ENCODE data around the gene STOML3.

STOML3 gene

DNA sequence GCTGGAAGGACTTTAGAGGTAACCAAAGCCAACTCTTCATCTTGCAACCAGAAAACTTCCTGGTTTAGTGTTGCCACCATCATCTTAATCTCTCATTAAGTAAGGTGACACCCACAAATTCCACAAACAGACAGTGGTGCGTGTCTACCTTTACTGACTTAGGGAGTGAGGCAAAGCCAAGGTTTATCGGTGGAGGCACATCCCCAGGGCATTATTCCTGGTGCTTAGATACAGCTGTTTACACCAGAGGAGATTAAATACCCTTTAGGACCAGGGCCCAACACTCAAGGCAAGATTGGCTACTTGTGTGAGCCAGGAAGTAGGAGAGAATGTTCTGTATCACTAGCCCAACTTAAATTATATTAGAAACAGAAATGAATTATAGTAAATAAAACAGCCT lies 9.5 kb downstream of the STOML3 start:
- no peak for DNase-seq (ENCODE audit: low read depth in 2 of 2)

- DNase-seq (ENCODE audit: low read depth in 2 of 2), result no peak
These were observed 9.9 kb downstream of the STOML3 start for GRCh38 chr13:38980750-38981078.

DNA sequence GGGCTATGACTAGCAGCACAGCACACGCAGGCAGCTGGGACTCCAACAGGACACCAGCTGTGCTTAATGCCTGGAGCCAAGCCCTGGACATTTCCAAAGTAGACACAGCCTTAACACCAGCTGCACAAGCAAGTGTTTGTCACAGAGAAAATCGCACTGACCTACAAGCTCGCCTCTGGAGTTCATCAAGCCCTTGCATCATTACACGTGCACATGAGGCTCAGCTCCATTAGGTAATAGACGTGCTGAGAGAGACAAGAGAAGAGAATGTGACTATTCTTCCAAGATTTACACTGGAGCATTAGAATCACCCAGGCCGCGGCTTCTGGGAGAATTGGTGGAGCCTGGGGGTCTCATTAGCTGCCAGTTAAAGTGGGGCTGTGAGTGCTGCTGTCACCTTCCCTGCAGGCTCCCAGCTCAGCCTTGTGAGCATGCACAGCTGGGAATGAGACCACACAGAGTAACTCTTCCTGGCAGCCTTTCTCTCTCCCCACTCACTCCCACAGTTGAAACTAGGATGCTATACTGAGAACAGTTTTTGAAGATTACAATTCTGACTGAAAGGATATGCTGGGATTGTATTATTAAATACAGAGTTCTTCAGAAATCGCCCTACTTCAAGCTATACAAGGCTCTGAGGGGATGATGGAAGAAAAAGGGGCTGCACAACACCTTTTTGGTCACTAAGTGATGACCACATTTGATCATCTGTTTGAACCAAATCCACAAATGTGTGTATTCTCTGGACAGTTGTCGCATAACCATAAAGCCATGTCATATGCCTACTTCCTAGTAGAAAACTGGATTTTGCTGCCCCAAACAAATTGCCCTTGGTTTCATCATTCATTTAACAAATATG lies 10.5 kb downstream of the STOML3 start:
- DNase-seq (ENCODE audit: low read depth in 2 of 2), result no peak

- DNase-seq (ENCODE audit: low read depth in 2 of 2), result no peak
These were observed 20.1 kb downstream of the STOML3 start for GRCh38 chr13:38970380-38971051.

DNA sequence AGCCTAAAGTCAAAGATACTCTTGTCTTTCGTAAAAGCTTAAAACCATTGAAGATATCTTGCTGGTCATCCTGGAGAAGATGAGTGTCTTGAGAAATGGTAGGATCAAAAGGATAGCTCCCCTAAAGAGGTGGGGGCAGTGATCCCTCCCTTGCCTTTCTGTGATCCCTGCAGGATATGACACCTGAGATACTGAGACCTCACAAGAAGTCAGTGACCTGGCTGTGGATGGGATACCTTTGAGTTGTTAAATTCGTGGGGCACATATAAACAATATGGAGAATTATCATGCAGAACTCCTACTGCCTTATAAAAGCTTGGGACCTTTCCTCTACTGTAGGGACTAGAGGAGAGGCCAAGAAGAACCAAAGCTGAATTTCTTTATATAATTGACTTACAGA lies 21.4 kb downstream of the STOML3 start:
- no peak for DNase-seq (ENCODE audit: low read depth in 2 of 2)

DNA sequence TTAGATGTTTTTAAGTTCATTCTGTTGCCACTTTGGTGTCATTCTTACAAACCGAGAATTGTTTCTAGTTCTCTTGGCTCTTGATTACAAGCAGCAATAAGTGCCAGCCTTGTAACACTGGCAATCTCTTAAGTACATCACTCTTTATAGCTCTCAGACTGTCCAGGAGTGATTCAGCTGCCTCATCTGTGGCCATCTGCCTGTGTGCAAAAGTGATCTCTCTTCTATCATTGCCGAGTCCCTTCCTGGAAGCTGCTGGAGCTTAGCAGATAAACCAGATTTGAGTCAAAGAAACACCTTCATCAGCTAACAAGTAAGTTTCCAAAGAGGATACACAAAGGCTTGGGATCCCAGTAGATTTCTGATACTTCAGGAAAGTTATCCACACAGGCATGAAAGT lies 23.2 kb downstream of the STOML3 start:
- no peak for DNase-seq (ENCODE audit: low read depth in 2 of 2)

DNA sequence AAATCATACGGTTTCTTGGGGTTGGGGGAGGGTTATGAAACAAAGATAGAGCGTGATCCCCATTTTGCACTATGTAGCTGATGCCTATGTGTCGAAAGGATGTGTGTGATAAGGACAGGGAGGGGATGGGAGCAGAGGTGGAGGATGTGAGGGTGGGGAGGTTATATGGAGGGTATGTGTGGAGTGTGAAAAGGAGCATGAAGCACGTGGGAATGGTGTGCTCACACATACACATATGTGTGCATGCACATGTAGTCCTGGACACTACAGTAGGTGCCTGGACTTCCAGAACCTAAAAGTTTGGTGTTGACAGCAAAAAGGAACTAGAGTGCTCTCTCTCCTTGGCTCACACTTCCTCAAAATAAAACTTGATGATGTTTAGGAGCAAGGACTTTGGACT lies 25.4 kb downstream of the STOML3 start:
- DNase-seq (ENCODE audit: low read depth in 2 of 2), result no peak

DNA sequence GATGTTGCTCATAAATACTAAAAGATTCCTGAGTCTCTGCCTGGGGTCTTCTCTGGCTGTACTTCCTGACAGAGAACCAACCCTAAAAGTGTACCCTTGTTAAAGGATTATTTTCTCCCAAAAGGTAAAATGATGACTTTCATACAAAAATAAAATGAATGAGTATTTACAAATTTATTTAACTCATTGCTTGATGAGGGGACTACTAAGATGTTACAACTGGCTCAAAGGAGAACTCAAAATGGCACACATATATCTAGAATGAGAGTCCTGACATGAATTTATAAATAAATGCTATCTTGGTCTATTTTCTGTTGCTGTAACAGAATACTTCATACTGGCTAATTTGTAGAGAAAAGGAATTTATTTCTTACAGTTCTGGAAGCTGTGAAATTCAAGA lies 30.5 kb downstream of the STOML3 start:
- no peak for DNase-seq (ENCODE audit: low read depth in 2 of 2)

DNA sequence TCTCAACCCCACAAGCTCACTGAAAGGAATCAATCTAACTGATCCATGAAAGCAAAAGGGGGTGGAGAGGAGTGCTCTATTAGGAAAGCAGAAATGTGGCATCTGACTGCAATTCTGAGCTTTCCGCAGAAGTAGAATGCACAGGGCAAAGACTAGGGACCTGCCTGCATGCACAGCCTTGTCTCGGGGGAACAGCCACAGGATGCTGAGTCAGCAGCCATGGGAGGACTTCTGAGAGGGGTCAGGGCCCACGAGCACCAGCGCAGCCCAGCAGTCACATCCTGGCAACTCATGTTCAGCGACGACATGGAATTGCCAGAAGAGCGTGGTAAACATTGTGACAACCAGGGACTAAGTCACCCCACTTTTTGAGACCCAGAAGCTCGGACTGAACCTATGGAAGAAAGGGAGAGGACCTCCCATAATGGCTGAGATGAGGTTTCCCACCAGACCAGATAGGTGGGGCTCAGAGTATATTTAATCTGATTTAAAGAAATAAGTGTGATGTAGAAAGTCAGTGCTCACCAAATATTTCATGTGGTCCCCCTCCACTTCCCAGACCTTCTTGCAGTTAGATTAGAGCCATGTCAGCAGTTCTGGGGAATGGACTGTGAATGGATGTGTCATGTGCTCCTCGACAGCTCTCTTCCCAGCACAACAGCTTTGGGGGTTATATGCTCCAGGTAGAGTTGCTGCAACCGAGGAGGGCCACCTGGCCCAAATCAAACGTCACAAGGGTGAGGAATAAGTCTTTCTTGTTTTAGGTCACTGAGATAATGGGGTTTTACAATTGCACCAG lies 32.6 kb downstream of the STOML3 start:
- DNase-seq (ENCODE audit: low read depth in 2 of 2), result no peak

DNA sequence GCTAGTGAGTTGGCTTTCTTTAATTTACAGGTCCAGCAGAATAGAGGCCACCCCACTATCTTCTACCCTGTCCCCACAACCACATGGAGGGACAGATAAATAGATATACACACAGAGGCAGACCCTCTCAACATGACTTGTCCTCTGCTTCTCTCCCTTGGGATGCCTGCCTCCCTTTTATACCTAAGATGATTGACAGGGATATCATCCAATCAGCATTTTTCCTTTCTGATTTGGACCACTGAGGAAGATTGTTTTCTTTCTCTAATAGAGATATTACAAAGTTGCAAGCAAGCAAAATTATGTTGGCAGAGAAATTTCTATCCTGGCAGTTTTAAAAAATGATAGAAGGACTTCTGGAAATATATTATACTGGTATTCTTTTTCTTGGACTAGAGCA lies 35.8 kb downstream of the STOML3 start:
- DNase-seq (ENCODE audit: low read depth in 2 of 2), result no peak

GRCh38 chr13:38954291-38954690 lies 36.3 kb downstream of the STOML3 start:
- DNase-seq (ENCODE audit: low read depth in 2 of 2), result no peak

GRCh38 chr13:38952827-38953226 lies 37.8 kb downstream of the STOML3 start:
- DNase-seq (ENCODE audit: low read depth in 2 of 2), result no peak

DNA sequence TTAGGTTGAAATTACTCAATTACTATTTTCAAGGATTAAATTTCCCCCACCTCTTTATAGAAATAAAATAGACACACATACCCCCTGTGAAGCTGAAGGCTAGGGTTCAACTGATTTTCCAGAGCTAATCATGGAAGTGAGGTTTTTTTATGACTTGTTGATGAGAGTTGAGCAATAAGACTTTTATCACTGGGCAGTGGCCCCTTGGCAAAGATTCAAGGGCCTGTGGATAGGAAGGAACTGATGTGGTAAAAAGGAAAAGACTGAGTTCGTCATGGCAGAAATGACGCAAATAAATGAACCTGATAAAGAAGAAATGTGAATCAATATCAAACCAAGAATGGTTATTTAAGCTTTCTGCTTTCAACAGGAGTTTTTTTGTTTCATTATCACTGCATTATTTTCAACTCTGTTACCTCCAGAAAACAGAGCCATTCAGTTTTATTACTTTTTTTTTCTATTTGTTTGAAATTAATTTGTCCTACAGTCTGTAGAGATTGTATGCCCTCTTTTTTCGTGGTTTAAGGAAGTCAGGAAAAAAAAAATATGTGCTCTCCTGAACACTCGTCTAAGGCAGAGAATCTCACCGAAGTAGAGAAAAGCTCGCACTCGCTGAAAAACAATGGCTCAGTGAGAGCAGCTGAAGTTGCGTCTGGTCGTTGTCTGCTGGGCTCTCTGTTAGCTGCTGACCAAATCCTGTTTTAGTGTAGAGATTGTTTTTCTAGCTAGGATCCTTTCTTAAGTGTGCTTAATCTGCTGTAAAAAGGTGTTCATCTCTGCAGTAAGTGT lies 38.9 kb downstream of the STOML3 start:
- DNase-seq (ENCODE audit: low read depth in 2 of 2), result no peak

GRCh38 chr13:38950987-38951386 lies 39.6 kb downstream of the STOML3 start:
- DNase-seq (ENCODE audit: low read depth in 2 of 2), result no peak

DNA sequence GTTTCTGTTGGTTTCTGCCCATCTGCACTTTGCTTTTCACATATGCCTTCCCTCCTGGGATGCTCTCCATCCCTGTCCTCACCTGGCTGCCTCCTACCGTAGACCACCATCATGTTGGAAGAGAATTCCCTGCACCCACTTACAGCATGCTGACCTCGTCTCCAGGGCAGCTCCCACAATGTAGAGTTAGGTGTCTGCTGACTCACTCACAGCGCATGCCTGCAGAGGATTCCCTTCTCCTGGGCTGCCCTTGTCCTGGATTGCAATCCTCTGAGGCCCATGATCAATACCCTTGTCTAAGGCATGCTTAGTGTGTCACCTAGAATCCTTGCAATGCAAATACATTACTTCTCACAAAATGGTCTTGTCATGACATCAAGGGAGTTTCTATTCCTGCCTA lies 43.6 kb downstream of the STOML3 start:
- DNase-seq (ENCODE audit: low read depth in 2 of 2), result no peak

DNA sequence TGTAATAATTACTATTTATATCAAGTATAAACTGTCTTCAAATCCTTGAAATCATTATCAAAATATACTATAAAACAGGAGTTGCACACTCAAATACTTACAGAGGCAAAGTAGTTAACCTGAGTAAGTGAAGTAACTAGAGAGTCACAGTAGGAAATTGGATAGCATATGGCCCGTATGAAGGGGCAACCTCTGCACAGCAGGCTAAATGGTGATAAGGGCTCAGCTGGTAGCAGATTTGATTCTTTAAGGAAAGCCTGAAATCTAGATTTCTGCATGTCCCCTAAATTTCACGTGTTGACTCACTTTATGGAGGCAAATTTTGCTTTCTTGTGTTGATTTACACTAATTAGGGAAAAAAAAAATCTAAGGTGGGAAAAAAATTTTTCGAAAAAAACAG lies 46.4 kb downstream of the STOML3 start:
- no peak for DNase-seq (ENCODE audit: low read depth in 2 of 2)

GRCh38 chr13:38943231-38943630 lies 47.4 kb downstream of the STOML3 start:
- no peak for DNase-seq (ENCODE audit: low read depth in 2 of 2)

- DNase-seq (ENCODE audit: low read depth in 2 of 2), result no peak
These were observed 49.2 kb downstream of the STOML3 start for GRCh38 chr13:38941353-38941945.

- no peak for DNase-seq (ENCODE audit: low read depth in 2 of 2)
These were observed 56.8 kb downstream of the STOML3 start for GRCh38 chr13:38933786-38934185.

DNA sequence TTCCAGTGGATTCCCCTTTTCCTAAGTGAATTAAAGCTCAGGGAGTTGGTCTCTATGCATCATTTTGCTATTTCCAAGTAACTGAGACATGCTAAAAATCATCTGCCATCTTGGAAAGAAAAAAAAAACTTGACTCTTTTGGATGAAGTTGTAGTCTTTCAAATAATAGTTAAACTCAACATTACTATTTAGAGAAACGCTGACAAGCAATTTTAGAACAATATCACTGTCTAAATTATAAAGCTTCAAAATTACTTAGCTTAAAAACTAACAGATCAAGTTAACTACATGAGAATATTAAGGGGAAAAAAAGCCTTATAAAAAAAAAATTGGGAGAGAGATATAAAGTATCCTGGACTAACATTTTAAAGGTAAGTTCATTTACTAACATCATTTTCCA lies 68.5 kb downstream of the STOML3 start:
- DNase-seq (ENCODE audit: low read depth in 2 of 2), result no peak

DNA sequence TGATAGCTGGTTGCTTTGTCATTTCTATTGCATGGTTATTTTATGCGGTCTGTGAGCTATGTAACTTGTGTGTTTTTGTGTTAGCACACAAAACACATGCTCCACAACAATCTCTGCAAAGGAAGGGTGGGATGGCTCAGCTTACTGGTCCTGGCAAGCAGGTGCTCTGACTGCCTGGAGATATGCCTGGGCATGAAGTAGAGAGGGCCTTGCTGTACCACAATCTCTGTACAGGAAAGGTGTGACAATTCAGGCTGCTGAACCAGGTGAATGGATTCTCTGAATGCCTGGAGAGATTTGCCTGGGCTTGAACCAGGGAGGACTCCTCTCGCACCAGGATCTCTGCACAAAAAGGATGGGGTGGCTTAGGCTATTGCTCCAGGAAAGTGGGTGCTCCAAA lies 69.5 kb downstream of the STOML3 start:
- DNase-seq (ENCODE audit: low read depth in 2 of 2), result no peak
